Neural cell (in vitro differentiated cells): ENCODE data around the gene GDE1.
"Not testable (repeated sequence)": the region's sequence is repeated elsewhere in the genome, so short reads cannot be mapped to it uniquely, and the experiment has no call there.

Source experiments
- EP300 ChIP-seq: fragments of 450-650 bp; conservative IDR thresholded peaks from 2 replicates; pipeline ENCODE4 v1.6.1; 2014; ENCODE audit warnings: antibody characterized with exemption, mild to moderate bottlenecking, moderate library complexity; ENCODE audit not compliant: poor library complexity, severe bottlenecking
- EZH2 ChIP-seq: fragments of 200-600, 300-800 bp; shearing (Covaris generic), sonication (generic); IDR thresholded peaks from 2 replicates; pipeline ENCODE4 v1.6.1; 2014; ENCODE audit warnings: antibody characterized with exemption, low read length, borderline replicate concordance, mild to moderate bottlenecking; ENCODE audit not compliant: insufficient read depth, poor library complexity, severe bottlenecking
- MXI1 ChIP-seq: fragments of 450-650 bp; conservative IDR thresholded peaks from 2 replicates; pipeline ENCODE4 v1.6.1; 2014; ENCODE audit warnings: antibody characterized with exemption, mild to moderate bottlenecking; ENCODE audit not compliant: poor library complexity, severe bottlenecking
- POLR2AphosphoS5 ChIP-seq: IDR thresholded peaks from 2 replicates; pipeline ENCODE4 v1.6.1; 2012
- RAD21 ChIP-seq: fragments of 450-650 bp; conservative IDR thresholded peaks from 2 replicates; pipeline ENCODE4 v1.6.1; 2014; ENCODE audit warnings: antibody characterized with exemption, mild to moderate bottlenecking, moderate library complexity
- REST ChIP-seq: IDR thresholded peaks from 2 replicates; pipeline ENCODE4 v1.6.1; 2012; ENCODE audit warnings: borderline replicate concordance
- SMC3 ChIP-seq: fragments of 450-650 bp; conservative IDR thresholded peaks from 2 replicates; pipeline ENCODE4 v1.6.1; 2014; ENCODE audit warnings: antibody characterized with exemption, mild to moderate bottlenecking, moderate library complexity; ENCODE audit not compliant: poor library complexity
- TF ChIP-seq, protein P1 (sequence below): fragments of 450-650 bp; IDR thresholded peaks from 2 replicates; pipeline ENCODE4 v1.5.1; 2014; ENCODE audit warnings: antibody characterized with exemption, mild to moderate bottlenecking, moderate library complexity; ENCODE audit not compliant: poor library complexity, severe bottlenecking

DNA sequence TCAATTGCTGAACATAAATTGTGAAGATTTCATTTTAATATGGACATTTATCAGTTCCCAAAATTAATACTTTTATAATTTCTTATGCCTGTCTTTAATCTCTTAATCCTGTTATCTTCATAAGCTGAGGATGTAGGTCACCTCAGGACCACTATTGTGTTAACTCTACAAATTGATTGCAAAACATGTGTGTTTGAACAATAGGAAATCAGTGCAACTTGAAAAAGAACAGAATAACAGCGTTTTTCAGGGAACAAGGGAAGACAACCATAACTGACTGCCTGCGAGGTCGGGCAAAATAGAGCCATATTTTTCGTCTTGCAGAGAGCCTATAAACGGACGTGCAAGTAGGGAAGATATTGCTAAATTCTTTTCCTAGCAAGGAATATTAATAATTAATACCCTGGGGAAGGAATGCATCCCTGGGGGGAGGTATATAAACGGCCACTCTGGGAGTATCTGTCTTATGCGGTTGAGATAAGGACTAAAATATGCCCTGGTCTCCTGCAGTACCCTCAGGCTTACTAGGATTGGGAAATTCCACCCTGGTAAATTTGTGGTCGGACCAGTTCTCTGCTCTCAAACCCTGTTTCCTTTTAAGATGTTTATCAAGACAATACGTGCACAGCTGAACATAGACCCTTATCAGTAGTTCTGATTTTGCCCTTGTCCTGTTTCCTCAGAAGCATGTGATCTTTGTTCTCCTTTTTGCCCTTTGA, 21.5 kb upstream of the GDE1 start:
- not testable (repeated sequence) for TF ChIP-seq EZH2, SMC3, POLR2AphosphoS5, REST, MXI1, EP300, RAD21
- TF ChIP-seq, protein P1, sequence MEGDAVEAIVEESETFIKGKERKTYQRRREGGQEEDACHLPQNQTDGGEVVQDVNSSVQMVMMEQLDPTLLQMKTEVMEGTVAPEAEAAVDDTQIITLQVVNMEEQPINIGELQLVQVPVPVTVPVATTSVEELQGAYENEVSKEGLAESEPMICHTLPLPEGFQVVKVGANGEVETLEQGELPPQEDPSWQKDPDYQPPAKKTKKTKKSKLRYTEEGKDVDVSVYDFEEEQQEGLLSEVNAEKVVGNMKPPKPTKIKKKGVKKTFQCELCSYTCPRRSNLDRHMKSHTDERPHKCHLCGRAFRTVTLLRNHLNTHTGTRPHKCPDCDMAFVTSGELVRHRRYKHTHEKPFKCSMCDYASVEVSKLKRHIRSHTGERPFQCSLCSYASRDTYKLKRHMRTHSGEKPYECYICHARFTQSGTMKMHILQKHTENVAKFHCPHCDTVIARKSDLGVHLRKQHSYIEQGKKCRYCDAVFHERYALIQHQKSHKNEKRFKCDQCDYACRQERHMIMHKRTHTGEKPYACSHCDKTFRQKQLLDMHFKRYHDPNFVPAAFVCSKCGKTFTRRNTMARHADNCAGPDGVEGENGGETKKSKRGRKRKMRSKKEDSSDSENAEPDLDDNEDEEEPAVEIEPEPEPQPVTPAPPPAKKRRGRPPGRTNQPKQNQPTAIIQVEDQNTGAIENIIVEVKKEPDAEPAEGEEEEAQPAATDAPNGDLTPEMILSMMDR: not testable (repeated sequence)
